D721Med (cell line): ENCODE results near the gene CNTNAP5.

Experiments
- DNase-seq: peaks from one replicate; pipeline ENCODE4 v3.0.0; 2011; ENCODE audit warnings: low spot score; ENCODE audit not compliant: insufficient read length
- FAIRE-seq: peaks from 2 replicates; lab custom pipeline; 2011; peaks lifted over from hg19 to GRCh38; lab: Jason Lieb, UNC
- CTCF ChIP-seq: IDR thresholded peaks from 2 replicates; pipeline ENCODE4 v1.5.1; 2012; ENCODE audit warnings: mild to moderate bottlenecking, control low read depth; ENCODE audit not compliant: insufficient read depth; ENCODE audit errors: missing control alignments

The CNTNAP5 gene

GRCh38 chr2:124704071-124704925 lies 679.2 kb downstream of the CNTNAP5 start:
- no peak for TF ChIP-seq CTCF
- no peak for FAIRE-seq
- no peak for DNase-seq

- TF ChIP-seq CTCF: no peak
- DNase-seq (no peak), FAIRE-seq (no peak)
Observed at GRCh38 chr2:124708661-124709060, 683.6 kb downstream of the CNTNAP5 start.

- no peak for DNase-seq
- no peak for FAIRE-seq
- TF ChIP-seq CTCF: no peak
Observed at GRCh38 chr2:124713969-124714368, 688.9 kb downstream of the CNTNAP5 start.

GRCh38 chr2:124725187-124725586 lies 700.1 kb downstream of the CNTNAP5 start:
- no peak for TF ChIP-seq CTCF
- FAIRE-seq (no peak), DNase-seq (no peak)

GRCh38 chr2:124740636-124741035 lies 715.5 kb downstream of the CNTNAP5 start:
- TF ChIP-seq CTCF: no peak
- FAIRE-seq: no peak

GRCh38 chr2:124753842-124754241 lies 728.8 kb downstream of the CNTNAP5 start:
- DNase-seq (no peak), FAIRE-seq (no peak)
- no peak for TF ChIP-seq CTCF

More at GRCh38 chr2:124740636-124741035, 715.5 kb downstream of the CNTNAP5 start:
- DNase-seq: no peak

- DNase-seq (no peak), FAIRE-seq (no peak)
- no peak for TF ChIP-seq CTCF
Observed at GRCh38 chr2:124755386-124755785, 730.3 kb downstream of the CNTNAP5 start.
